ENCODE data around the gene MOSPD3. TPM values are rescaled to one million over a fixed set of nuclear protein-coding genes. Genes with fewer than 3 reads are reported as not detected.
A peak's percentile ranks its signal among the peaks of the same experiment; 100 is the strongest.

The MOSPD3 gene
- total RNA-seq, 6 experiments from 2014 or later: 8.6 to 19.3 (median 13.9) TPM

DNA sequence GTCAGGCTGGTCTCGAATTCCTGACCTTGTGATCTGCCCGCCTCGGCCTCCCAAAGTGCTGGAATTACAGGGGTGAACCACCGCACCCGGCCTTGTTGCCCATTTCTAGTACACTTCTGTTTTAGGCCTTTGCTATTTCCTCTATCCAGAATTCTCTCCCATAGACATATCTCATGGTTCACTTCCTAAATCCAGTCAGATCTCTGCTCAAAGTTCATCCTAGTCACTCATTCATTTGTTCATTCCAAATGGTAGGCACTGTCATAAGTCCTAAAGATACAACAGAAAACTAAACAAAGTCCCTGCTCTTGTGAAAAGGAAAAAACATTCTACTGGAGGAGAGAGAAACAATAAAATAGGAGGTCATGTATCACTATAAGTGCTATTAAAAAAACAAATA is 2.4 kb upstream of the MOSPD3 start:
- Histone ChIP-seq H3K4me3 (no peak overlapping the region), H3K36me3 (no peaks in the 10 kb centered on the region), H3K27ac (peak overlapping the region in 2 of 3 donors; percentile 94 to 98), H3K27me3 (no peaks in the 10 kb centered on the region), H3K4me1 (peaks cover 0 to 17% (median 4%) of the 10 kb centered on the region in 4 donors), H3K9me3 (no peaks in the 10 kb centered on the region)
- 87% methylated on average over 5 of the region's 5 CpGs for WGBS (ENCODE audit: insufficient coverage, low coverage, low lambda C conversion rate, missing lambda C conversion rate)
- intact Hi-C loops (cut with DNase I): no loop called here
- ATAC-seq (no peak), DNase-seq (no peak)
- TF ChIP-seq POLR2A (IDR thresholded peaks at IDR 0.05): no peak
- TF ChIP-seq, protein P1, sequence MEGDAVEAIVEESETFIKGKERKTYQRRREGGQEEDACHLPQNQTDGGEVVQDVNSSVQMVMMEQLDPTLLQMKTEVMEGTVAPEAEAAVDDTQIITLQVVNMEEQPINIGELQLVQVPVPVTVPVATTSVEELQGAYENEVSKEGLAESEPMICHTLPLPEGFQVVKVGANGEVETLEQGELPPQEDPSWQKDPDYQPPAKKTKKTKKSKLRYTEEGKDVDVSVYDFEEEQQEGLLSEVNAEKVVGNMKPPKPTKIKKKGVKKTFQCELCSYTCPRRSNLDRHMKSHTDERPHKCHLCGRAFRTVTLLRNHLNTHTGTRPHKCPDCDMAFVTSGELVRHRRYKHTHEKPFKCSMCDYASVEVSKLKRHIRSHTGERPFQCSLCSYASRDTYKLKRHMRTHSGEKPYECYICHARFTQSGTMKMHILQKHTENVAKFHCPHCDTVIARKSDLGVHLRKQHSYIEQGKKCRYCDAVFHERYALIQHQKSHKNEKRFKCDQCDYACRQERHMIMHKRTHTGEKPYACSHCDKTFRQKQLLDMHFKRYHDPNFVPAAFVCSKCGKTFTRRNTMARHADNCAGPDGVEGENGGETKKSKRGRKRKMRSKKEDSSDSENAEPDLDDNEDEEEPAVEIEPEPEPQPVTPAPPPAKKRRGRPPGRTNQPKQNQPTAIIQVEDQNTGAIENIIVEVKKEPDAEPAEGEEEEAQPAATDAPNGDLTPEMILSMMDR (IDR thresholded peaks at IDR 0.05): no peak

DNA sequence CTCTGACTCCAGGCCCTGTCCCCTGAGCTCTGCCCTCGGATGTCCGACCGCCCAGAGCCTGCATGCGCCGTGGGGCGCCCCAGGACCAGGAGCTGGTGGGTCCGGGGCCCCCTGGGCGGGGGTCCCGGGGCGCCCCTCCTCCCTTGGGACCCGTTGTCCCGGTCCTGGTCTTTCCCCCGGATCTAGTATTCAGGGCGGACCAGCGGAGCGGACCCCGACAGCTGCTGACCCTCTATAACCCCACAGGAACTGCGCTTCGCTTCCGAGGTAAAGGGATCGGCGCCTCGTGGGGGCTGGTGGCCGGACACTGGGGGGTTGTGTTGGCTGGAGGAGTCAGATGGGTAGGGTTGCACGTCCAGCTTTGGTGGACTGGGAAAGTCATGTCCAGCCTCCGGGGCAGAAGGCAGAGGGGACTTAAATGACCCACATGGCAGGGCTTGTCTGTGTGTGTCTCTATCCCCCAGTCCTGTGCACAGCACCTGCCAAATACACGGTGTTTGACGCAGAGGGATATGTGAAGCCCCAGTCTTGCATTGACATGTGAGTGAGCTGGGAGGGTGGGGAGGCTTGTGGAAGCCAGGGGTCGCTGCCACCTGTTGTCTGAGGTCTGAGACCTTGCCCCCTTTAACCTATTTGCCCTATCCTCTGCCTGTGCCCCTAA is 520 bp downstream of the MOSPD3 start:
- no peaks in the 10 kb centered on the region for H3K9me3 ChIP-seq
- ATAC-seq: peak; percentile 1 to 10 (median 2)
- H3K27ac ChIP-seq: peak overlapping the region in 2 of 3 donors; percentile 69 to 94
- no peaks in the 10 kb centered on the region for H3K36me3 ChIP-seq
- H3K4me3 ChIP-seq: peak overlapping the region; percentile 68 to 73 (median 71)
- H3K27me3 ChIP-seq: no peaks in the 10 kb centered on the region
- H3K4me1 ChIP-seq: peaks cover 0 to 12% (median 0%) of the 10 kb centered on the region in 4 donors
- WGBS (ENCODE audit: insufficient coverage, low coverage, low lambda C conversion rate, missing lambda C conversion rate): 7% methylated on average over 6 of the region's 29 CpGs
- no peak for TF ChIP-seq POLR2A (IDR thresholded peaks at IDR 0.05)
- TF ChIP-seq, protein P1 (IDR thresholded peaks at IDR 0.05): peak in 1 of 4 donors; percentile 8
- DNase-seq: no peak
- intact Hi-C loops (cut with DNase I): no loop called here

DNA sequence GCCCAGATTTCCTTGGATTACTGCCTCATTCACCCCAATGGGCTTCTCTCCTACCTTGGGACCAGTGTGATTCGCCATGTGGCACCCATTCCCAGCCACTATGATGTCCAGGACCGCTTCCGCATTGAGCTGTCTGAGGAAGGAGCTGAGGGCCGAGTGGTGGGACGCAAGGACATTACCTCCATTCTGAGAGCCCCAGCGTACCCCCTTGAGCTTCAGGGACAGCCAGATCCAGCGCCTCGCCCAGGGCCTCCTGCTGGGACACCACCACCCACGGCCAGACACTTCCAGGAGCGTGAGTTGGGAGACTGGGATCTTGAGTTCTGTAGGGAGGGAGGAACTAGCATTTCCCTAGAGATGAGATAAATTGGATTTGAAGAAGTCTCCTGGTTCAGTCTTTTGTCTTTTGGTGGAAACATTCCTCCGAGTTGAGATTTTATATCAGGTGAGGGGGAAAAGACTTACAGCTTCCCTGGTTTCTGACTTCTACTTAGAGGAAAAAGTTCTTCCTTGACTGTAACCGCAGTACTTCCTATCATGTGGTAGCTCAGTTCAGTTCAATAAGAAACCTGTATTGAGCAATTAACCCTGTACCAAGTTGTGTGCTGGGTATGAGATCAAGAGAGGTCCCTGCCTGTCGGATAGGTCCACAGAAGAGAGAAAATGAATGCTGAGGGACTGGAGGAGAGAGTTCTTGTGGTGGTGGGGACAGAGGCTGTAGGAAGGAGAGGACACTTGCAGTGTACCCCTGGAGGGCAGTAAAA is 1.3 kb downstream of the MOSPD3 start:
- WGBS (ENCODE audit: insufficient coverage, low coverage, low lambda C conversion rate, missing lambda C conversion rate): 85% methylated on average over 8 of the region's 13 CpGs
- Histone ChIP-seq H3K9me3 (no peaks in the 10 kb centered on the region), H3K27ac (peak overlapping the region in 1 of 3 donors; percentile 94), H3K4me1 (peaks cover 0 to 12% (median 0%) of the 10 kb centered on the region in 4 donors), H3K36me3 (no peaks in the 10 kb centered on the region), H3K27me3 (no peaks in the 10 kb centered on the region), H3K4me3 (peak overlapping the region in 1 of 3 donors; percentile 68)
- TF ChIP-seq, protein P1 (IDR thresholded peaks at IDR 0.05): no peak
- TF ChIP-seq POLR2A (IDR thresholded peaks at IDR 0.05): no peak
- ATAC-seq (no peak), DNase-seq (no peak)
- intact Hi-C loops (cut with DNase I): no loop called here

DNA sequence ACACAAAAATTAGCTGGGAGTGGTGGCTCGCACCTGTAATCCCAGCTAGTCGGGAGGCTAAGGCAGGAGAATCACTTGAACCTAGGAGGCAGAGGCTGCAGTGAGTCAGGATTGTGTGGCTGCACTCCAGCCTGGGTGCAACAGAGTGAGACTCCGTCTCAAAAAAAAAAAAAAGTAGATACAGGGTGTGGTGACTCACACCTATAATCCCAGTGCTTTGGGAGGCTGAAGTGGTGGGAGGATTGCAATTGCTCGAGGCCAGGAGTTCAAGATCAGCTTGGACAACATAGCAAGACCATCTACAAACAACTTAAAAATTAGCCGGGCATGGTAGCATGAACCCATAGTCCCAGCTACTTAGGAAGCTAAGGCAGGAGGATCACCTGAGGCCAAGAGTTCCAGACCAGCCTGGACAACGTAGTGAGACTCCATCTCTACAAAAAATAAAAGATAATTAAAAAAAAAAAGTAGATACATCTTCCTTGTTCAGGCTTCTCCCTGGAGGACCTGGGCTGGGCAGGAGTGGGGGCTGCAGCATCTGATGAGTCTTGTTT is 2.0 kb downstream of the MOSPD3 start:
- no peak overlapping the region for H3K27ac ChIP-seq
- H3K4me3 ChIP-seq: no peak overlapping the region
- intact Hi-C loops (cut with DNase I): no loop called here
- H3K4me1 ChIP-seq: peaks cover 0 to 12% (median 0%) of the 10 kb centered on the region in 4 donors
- H3K36me3 ChIP-seq: no peaks in the 10 kb centered on the region
- ATAC-seq (no peak), DNase-seq (no peak)
- no peaks in the 10 kb centered on the region for H3K9me3 ChIP-seq
- no peaks in the 10 kb centered on the region for H3K27me3 ChIP-seq
- WGBS (ENCODE audit: insufficient coverage, low coverage, low lambda C conversion rate, missing lambda C conversion rate): 85% methylated on average over 6 of the region's 6 CpGs
- no peak for TF ChIP-seq POLR2A (IDR thresholded peaks at IDR 0.05)
- TF ChIP-seq, protein P1 (IDR thresholded peaks at IDR 0.05): no peak
